WTC11 (cell line): ENCODE results near the gene GJB1. TPM values are rescaled to one million over a fixed set of nuclear protein-coding genes. Genes with fewer than 3 reads are reported as not detected.
"Not testable (repeated sequence)": the region's sequence is repeated elsewhere in the genome, so short reads cannot be mapped to it uniquely, and the experiment has no call there.

ENCODE experiments used
- ATAC-seq: fragments of 200-7000 bp; cut with Tn5 transposase; 2 replicates; pipeline ENCODE4 v1.10.0; 2021; ENCODE audit warnings: mild to moderate bottlenecking, moderate library complexity
- CTCF ChIA-PET: fragments of 300-600 bp; sonication (Branson Sonifier 250); formaldehyde crosslinking; loops from one replicate; lab custom pipeline; 2021; ENCODE audit warnings: antibody characterized with exemption; lab: Charles Lee
- POLR2A ChIA-PET: fragments of 350-600 bp; sonication (Branson Sonifier 250); formaldehyde crosslinking; loops from one replicate; lab custom pipeline; 2021; ENCODE audit warnings: antibody characterized with exemption; lab: Charles Lee
- DNase-seq: peaks from one replicate; pipeline ENCODE4 v3.0.0; 2021; ENCODE audit warnings: low spot score
- H3K27ac Mint-ChIP-seq: 2 replicates; pipeline ENCODE4 v1.8.0; 2021; ENCODE audit warnings: mixed read lengths
- H3K27me3 Mint-ChIP-seq: 2 replicates; pipeline ENCODE4 v1.8.0; 2021; ENCODE audit warnings: low read depth, mild to moderate bottlenecking, moderate library complexity, mixed read lengths
- H3K36me3 Mint-ChIP-seq: 2 replicates; pipeline ENCODE4 v1.8.0; 2021; ENCODE audit warnings: mixed read lengths
- H3K4me1 Mint-ChIP-seq: 2 replicates; pipeline ENCODE4 v1.8.0; 2022; ENCODE audit warnings: mixed read lengths
- H3K4me3 Mint-ChIP-seq: 2 replicates; pipeline ENCODE4 v1.8.0; 2021; ENCODE audit warnings: mild to moderate bottlenecking, moderate library complexity, mixed read lengths
- H3K9me3 Mint-ChIP-seq: 2 replicates; pipeline ENCODE4 v1.8.0; 2021; ENCODE audit warnings: mixed read lengths
- CREB1 ChIP-seq: sonication (generic); formaldehyde crosslinking; IDR thresholded peaks from 2 replicates; pipeline ENCODE4 v1.8.0; 2023; ENCODE audit warnings: mild to moderate bottlenecking, missing genetic modification reagents
- FOXK1 ChIP-seq: sonication (generic); formaldehyde crosslinking; IDR thresholded peaks from 2 replicates; pipeline ENCODE4 v1.8.0; 2022; ENCODE audit warnings: mild to moderate bottlenecking, moderate library complexity, missing genetic modification reagents
- GABPB1 ChIP-seq: sonication (generic); formaldehyde crosslinking; IDR thresholded peaks from 2 replicates; pipeline ENCODE4 v1.8.1; 2023; ENCODE audit warnings: mild to moderate bottlenecking, missing genetic modification reagents
- JAZF1 ChIP-seq: fragments of 250-450 bp; sonication (Bioruptor Pico); IDR thresholded peaks from 2 replicates; pipeline ENCODE4 v1.9.0; 2021; ENCODE audit warnings: moderate library complexity, mild to moderate bottlenecking, inconsistent platforms
- MXD4 ChIP-seq: fragments of 250-450 bp; sonication (Bioruptor Pico); IDR thresholded peaks from 2 replicates; pipeline ENCODE4 v1.8.0; 2021; ENCODE audit warnings: mild to moderate bottlenecking, moderate library complexity, borderline replicate concordance
- NR3C1 ChIP-seq: sonication (generic); formaldehyde crosslinking; conservative IDR thresholded peaks from 2 replicates; pipeline ENCODE4 v1.8.1; 2023; ENCODE audit warnings: low read depth, mild to moderate bottlenecking, missing genetic modification reagents
- PRRX2 ChIP-seq: fragments of 250-450 bp; sonication (Bioruptor Pico); IDR thresholded peaks from 2 replicates; pipeline ENCODE4 v1.8.0; 2021; ENCODE audit warnings: mild to moderate bottlenecking
- SMAD4 ChIP-seq: sonication (generic); formaldehyde crosslinking; IDR thresholded peaks from 2 replicates; pipeline ENCODE4 v1.8.0; 2022; ENCODE audit warnings: mild to moderate bottlenecking, missing genetic modification reagents
- SOX15 ChIP-seq: fragments of 250-450 bp; sonication (Bioruptor Pico); IDR thresholded peaks from 2 replicates; pipeline ENCODE4 v1.9.0; 2021; ENCODE audit warnings: mild to moderate bottlenecking
- ZNF138 ChIP-seq: sonication (generic); formaldehyde crosslinking; conservative IDR thresholded peaks from 2 replicates; pipeline ENCODE4 v1.8.1; 2022; ENCODE audit warnings: mild to moderate bottlenecking, moderate library complexity, missing genetic modification reagents
- ZNF219 ChIP-seq: sonication (generic); formaldehyde crosslinking; IDR thresholded peaks from 2 replicates; pipeline ENCODE4 v1.8.0; 2023; ENCODE audit warnings: missing genetic modification reagents, mild to moderate bottlenecking, borderline replicate concordance
- ZNF416 ChIP-seq: fragments of 250-450 bp; sonication (Bioruptor Pico); IDR thresholded peaks from 2 replicates; pipeline ENCODE4 v1.9.0; 2021; ENCODE audit warnings: mild to moderate bottlenecking, inconsistent platforms
- ZNF423 ChIP-seq: fragments of 250-450 bp; sonication (Bioruptor Pico); IDR thresholded peaks from 2 replicates; pipeline ENCODE4 v2.1.2; 2022; ENCODE audit warnings: mild to moderate bottlenecking, moderate library complexity
- total RNA-seq: library from RNA; stranded (reverse); gene quantifications from 3 replicates; pipeline ENCODE4 v1.2.3, GENCODE V29; 2021
- TF ChIP-seq, protein P1 (sequence below): sonication (generic); formaldehyde crosslinking; IDR thresholded peaks from 2 replicates; pipeline ENCODE4 v1.8.1; 2023; ENCODE audit warnings: mild to moderate bottlenecking, moderate library complexity, missing genetic modification reagents
- TF ChIP-seq, protein P2 (sequence below): fragments of 250-450 bp; sonication (Bioruptor Pico); conservative IDR thresholded peaks from 2 replicates; pipeline ENCODE4 v1.9.0; 2021; ENCODE audit warnings: mild to moderate bottlenecking
- TF ChIP-seq, protein P3 (sequence below): sonication (generic); formaldehyde crosslinking; IDR thresholded peaks from 2 replicates; pipeline ENCODE4 v1.8.1; 2023; ENCODE audit warnings: mild to moderate bottlenecking, missing genetic modification reagents, moderate library complexity
- TF ChIP-seq, protein P4 (sequence below): sonication (generic); formaldehyde crosslinking; IDR thresholded peaks from 2 replicates; pipeline ENCODE4 v1.8.1; 2023; ENCODE audit warnings: mild to moderate bottlenecking, missing genetic modification reagents
- TF ChIP-seq, protein P5 (sequence below): sonication (generic); formaldehyde crosslinking; IDR thresholded peaks from 2 replicates; pipeline ENCODE4 v1.8.0; 2022; ENCODE audit warnings: mild to moderate bottlenecking, missing genetic modification reagents
- TF ChIP-seq, protein P6 (sequence below): sonication (generic); formaldehyde crosslinking; IDR thresholded peaks from 2 replicates; pipeline ENCODE4 v1.8.0; 2022; ENCODE audit warnings: mild to moderate bottlenecking, missing genetic modification reagents
- TF ChIP-seq, protein P7 (sequence below): sonication (generic); formaldehyde crosslinking; IDR thresholded peaks from 2 replicates; pipeline ENCODE4 v1.8.1; 2022; ENCODE audit warnings: mild to moderate bottlenecking, moderate library complexity, missing genetic modification reagents
- TF ChIP-seq, protein P8 (sequence below): sonication (generic); formaldehyde crosslinking; conservative IDR thresholded peaks from 2 replicates; pipeline ENCODE4 v1.8.1; 2023; ENCODE audit warnings: mild to moderate bottlenecking, low read depth, missing genetic modification reagents, moderate library complexity

The GJB1 gene
- total RNA-seq, 1 experiment from 2014 or later: 0.17 TPM

DNA sequence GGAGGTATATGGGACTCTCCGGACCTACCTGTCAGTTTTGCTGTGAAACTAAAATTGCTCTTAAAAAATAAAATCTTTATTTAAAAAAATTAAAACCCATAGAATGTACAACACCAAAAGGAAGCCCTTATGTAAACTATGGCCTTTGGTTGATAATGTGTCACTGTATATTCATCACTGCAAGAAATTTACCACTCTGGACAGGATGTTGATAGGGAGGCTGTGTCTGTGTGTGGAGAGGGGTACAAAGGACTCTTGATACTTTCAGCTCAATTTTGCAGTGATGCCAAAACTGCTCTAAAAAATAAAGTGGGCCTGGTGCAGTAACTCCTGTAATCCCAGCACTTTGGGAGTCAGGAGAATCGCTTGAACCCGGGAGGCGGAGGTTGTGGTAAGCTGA lies 33.8 kb downstream of the GJB1 start:
- DNase-seq (no peak), ATAC-seq (no peak)
- ChIA-PET POLR2A (no interaction called here), CTCF (interaction anchor here (0.6 kb wide), 1 partner anchor 258 kb away, joined by 4 read pairs; no protein-coding TSS in a partner anchor)
- H3K27me3 Mint-ChIP-seq: no peaks in the 10 kb centered on the region
- no peaks in the 10 kb centered on the region for H3K9me3 Mint-ChIP-seq
- no peak overlapping the region for H3K27ac Mint-ChIP-seq
- no peak overlapping the region for H3K4me3 Mint-ChIP-seq
- TF ChIP-seq MXD4 (CRISPR knock-in tag) (no peak), JAZF1 (CRISPR knock-in tag) (no peak), PRRX2 (CRISPR knock-in tag) (no peak), FOXK1 (CRISPR knock-in tag) (no peak), SOX15 (no peak), ZNF416 (CRISPR knock-in tag) (no peak), ZNF219 (CRISPR knock-in tag) (no peak), CREB1 (CRISPR knock-in tag) (no peak)
- TF ChIP-seq, protein P1, sequence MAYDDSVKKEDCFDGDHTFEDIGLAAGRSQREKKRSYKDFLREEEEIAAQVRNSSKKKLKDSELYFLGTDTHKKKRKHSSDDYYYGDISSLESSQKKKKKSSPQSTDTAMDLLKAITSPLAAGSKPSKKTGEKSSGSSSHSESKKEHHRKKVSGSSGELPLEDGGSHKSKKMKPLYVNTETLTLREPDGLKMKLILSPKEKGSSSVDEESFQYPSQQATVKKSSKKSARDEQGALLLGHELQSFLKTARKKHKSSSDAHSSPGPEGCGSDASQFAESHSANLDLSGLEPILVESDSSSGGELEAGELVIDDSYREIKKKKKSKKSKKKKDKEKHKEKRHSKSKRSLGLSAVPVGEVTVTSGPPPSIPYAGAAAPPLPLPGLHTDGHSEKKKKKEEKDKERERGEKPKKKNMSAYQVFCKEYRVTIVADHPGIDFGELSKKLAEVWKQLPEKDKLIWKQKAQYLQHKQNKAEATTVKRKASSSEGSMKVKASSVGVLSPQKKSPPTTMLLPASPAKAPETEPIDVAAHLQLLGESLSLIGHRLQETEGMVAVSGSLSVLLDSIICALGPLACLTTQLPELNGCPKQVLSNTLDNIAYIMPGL (CRISPR knock-in tag): no peak
- TF ChIP-seq, protein P2, sequence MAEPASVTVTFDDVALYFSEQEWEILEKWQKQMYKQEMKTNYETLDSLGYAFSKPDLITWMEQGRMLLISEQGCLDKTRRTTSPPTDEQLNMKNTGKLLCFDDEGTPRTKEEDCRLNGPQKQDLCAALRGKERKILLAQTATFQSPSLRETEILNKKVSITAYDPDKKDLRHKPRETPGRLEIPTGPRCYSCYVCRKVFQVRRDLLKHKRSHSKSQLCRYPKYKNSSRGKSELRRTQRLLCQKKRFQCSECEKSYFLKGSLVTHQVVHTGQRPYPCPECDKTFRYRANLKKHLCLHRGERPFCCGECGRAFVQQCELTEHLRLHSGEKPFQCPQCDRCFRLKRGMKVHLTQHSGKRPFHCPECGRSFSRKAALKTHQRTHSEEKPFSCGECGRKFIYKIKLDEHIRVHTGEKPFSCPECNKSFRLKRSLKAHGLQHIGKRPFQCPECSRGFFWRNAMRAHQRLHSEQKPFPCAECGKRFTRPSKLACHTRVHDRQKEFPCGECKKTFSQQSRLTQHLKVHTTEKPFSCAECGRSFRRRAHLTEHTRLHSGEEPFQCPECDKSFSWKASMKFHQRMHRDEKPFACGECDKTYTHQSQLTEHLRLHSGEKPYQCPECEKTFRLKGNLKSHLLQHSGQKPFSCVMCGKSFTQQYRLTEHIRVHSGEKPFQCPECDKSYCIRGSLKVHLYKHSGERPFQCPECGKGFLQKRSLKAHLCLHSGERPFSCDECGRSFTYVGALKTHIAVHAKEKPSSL: no peak
- TF ChIP-seq, protein P3, sequence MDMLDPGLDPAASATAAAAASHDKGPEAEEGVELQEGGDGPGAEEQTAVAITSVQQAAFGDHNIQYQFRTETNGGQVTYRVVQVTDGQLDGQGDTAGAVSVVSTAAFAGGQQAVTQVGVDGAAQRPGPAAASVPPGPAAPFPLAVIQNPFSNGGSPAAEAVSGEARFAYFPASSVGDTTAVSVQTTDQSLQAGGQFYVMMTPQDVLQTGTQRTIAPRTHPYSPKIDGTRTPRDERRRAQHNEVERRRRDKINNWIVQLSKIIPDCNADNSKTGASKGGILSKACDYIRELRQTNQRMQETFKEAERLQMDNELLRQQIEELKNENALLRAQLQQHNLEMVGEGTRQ (CRISPR knock-in tag): no peak
- TF ChIP-seq, protein P4, sequence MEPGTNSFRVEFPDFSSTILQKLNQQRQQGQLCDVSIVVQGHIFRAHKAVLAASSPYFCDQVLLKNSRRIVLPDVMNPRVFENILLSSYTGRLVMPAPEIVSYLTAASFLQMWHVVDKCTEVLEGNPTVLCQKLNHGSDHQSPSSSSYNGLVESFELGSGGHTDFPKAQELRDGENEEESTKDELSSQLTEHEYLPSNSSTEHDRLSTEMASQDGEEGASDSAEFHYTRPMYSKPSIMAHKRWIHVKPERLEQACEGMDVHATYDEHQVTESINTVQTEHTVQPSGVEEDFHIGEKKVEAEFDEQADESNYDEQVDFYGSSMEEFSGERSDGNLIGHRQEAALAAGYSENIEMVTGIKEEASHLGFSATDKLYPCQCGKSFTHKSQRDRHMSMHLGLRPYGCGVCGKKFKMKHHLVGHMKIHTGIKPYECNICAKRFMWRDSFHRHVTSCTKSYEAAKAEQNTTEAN (CRISPR knock-in tag): no peak
- no peaks in the 10 kb centered on the region for H3K36me3 Mint-ChIP-seq
- peaks cover 13% of the 10 kb centered on the region for H3K4me1 Mint-ChIP-seq

DNA sequence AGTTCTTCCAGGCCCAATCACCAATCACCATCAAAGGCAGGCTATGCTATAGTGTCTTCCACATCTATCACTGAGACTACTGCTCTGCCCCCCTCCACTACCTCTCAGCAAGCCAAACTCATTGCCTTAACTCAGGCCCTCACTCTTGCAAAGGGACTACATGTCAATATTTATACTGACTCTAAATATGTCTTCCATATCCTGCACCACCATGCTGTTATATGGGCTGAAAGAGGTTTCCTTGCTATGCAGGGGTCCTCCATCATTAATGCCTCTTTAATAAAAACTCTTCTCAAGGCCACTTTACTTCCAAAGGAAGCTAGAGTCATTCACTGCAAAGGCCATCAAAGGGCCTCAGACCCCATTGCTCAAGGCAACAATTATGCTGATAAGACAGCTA lies 45.6 kb downstream of the GJB1 start:
- H3K4me3 Mint-ChIP-seq, H3K27ac Mint-ChIP-seq, ATAC-seq, H3K27me3 Mint-ChIP-seq, CTCF ChIA-PET, DNase-seq, H3K4me1 Mint-ChIP-seq, H3K9me3 Mint-ChIP-seq, POLR2A ChIA-PET: not testable (repeated sequence)
- peaks cover 15% of the 10 kb centered on the region for H3K36me3 Mint-ChIP-seq

DNA sequence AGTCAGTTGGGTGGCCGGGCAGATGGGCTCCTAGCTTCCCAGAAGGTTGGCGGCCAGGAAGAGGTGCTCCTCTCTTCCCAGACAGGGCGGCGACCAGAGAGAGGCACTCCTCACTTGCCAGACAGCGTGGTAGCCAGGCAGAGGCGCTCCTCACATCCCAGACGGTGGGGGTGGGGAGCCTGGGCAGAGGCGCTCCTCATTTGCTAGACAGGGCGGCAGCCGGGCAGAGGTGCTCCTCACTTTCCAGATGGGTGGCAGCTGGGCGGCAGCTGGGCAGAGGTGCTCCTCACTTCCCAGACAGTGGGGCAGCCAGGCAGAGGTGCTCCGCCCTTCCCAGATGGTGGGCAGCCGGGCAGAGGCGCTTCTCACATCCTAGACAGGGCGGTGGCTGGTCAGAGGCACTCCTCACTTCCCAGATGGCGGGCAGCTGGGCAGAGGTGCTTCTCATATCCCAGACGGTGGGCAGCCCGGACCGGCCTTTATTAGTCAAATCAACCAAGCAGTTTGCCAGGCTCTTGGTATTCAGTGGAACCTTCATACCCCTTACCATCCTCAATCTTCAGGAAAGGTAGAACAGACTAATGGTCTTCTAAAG lies 46.9 kb downstream of the GJB1 start:
- DNase-seq (no peak), ATAC-seq (no peak)
- ChIA-PET POLR2A (no interaction called here), CTCF (no interaction called here)
- Mint-ChIP-seq H3K4me3 (no peak overlapping the region), H3K27ac (no peak overlapping the region), H3K9me3 (peaks cover 2% of the 10 kb centered on the region; the same call in 1 of the 2 replicates), H3K36me3 (peaks cover 10% of the 10 kb centered on the region), H3K27me3 (no peaks in the 10 kb centered on the region), H3K4me1 (no peaks in the 10 kb centered on the region)
- TF ChIP-seq SMAD4 (CRISPR knock-in tag): no peak
- TF ChIP-seq ZNF138 (CRISPR knock-in tag): no peak
- TF ChIP-seq, protein P5, sequence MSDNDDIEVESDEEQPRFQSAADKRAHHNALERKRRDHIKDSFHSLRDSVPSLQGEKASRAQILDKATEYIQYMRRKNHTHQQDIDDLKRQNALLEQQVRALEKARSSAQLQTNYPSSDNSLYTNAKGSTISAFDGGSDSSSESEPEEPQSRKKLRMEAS (CRISPR knock-in tag): no peak
- no peak for TF ChIP-seq NR3C1 (CRISPR knock-in tag)
- no peak for TF ChIP-seq GABPB1 (CRISPR knock-in tag)
- no peak for TF ChIP-seq ZNF423 (CRISPR knock-in tag)
- TF ChIP-seq, protein P6, sequence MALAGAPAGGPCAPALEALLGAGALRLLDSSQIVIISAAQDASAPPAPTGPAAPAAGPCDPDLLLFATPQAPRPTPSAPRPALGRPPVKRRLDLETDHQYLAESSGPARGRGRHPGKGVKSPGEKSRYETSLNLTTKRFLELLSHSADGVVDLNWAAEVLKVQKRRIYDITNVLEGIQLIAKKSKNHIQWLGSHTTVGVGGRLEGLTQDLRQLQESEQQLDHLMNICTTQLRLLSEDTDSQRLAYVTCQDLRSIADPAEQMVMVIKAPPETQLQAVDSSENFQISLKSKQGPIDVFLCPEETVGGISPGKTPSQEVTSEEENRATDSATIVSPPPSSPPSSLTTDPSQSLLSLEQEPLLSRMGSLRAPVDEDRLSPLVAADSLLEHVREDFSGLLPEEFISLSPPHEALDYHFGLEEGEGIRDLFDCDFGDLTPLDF (CRISPR knock-in tag): no peak
- TF ChIP-seq, protein P7, sequence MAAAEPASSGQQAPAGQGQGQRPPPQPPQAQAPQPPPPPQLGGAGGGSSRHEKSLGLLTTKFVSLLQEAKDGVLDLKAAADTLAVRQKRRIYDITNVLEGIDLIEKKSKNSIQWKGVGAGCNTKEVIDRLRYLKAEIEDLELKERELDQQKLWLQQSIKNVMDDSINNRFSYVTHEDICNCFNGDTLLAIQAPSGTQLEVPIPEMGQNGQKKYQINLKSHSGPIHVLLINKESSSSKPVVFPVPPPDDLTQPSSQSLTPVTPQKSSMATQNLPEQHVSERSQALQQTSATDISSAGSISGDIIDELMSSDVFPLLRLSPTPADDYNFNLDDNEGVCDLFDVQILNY (CRISPR knock-in tag): no peak
- TF ChIP-seq, protein P8, sequence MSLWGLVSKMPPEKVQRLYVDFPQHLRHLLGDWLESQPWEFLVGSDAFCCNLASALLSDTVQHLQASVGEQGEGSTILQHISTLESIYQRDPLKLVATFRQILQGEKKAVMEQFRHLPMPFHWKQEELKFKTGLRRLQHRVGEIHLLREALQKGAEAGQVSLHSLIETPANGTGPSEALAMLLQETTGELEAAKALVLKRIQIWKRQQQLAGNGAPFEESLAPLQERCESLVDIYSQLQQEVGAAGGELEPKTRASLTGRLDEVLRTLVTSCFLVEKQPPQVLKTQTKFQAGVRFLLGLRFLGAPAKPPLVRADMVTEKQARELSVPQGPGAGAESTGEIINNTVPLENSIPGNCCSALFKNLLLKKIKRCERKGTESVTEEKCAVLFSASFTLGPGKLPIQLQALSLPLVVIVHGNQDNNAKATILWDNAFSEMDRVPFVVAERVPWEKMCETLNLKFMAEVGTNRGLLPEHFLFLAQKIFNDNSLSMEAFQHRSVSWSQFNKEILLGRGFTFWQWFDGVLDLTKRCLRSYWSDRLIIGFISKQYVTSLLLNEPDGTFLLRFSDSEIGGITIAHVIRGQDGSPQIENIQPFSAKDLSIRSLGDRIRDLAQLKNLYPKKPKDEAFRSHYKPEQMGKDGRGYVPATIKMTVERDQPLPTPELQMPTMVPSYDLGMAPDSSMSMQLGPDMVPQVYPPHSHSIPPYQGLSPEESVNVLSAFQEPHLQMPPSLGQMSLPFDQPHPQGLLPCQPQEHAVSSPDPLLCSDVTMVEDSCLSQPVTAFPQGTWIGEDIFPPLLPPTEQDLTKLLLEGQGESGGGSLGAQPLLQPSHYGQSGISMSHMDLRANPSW (CRISPR knock-in tag): no peak
